Fibroblast of peridontal ligament (primary cell): ENCODE results near the gene LCN15.
A peak's percentile ranks its signal among the peaks of the same experiment; 100 is the strongest.
"Not testable (repeated sequence)": the region's sequence is repeated elsewhere in the genome, so short reads cannot be mapped to it uniquely, and the experiment has no call there.

Experiments
- DNase-seq: peaks from one replicate; pipeline ENCODE4 v3.0.0-alpha.2; 2010; ENCODE audit errors: extremely low read depth

Gene LCN15

DNA sequence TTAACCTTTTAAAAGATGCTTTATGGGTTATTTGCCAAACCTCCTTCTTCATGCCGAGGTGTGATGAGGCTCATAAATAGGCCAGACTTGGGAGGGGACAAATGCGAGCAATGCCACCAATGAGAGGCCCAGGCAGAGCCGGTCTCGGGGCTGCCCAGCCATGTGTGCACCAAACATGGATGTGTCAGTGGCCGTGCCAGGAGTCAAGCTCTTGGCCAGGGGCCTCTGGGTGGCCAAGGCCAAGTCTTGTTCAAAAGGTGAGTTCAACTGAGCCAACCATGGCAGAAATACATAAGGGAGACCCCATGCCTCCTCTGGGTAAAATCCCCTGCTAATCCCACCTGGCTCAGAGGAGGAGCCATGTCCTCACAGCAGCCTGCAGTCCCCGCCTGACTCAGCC lies 10.9 kb upstream of the LCN15 start:
- no peak for DNase-seq

DNA sequence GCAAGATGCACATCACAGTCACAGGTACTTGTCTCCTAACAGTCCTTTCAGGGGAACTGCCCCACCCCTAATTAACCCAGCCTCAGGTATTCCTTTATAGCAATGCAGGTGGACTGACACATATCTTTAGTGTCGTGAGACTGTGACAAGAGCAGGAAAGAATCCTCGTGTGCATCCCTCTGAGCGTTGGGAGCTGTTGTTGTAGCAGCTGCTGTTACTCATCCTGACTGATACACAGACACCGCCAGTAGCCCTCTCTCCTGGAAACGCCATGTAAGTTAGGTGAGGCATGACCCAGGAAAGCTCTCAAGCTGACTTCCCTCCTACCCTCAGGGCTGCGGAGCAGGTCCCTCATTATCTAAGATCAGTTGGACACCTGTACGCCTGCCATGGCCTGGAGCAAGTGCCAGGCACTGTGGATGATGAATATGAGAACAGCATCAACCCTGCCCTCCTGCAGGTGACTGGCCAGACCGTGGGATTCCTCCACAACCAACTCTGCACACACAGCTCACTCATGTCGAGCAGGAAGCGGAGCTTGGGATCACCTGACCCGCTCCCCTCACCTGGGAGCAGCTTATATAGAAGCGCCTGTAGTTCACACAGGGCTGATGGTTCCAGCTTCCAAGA lies 10.2 kb upstream of the LCN15 start:
- no peak for DNase-seq

- no peak for DNase-seq
Observed at GRCh38 chr9:136773386-136774044, 9.2 kb upstream of the LCN15 start.

- DNase-seq, result no peak
Observed at GRCh38 chr9:136771907-136772415, 7.6 kb upstream of the LCN15 start.

- DNase-seq, result no peak
Observed at GRCh38 chr9:136769710-136770191, 5.4 kb upstream of the LCN15 start.

DNA sequence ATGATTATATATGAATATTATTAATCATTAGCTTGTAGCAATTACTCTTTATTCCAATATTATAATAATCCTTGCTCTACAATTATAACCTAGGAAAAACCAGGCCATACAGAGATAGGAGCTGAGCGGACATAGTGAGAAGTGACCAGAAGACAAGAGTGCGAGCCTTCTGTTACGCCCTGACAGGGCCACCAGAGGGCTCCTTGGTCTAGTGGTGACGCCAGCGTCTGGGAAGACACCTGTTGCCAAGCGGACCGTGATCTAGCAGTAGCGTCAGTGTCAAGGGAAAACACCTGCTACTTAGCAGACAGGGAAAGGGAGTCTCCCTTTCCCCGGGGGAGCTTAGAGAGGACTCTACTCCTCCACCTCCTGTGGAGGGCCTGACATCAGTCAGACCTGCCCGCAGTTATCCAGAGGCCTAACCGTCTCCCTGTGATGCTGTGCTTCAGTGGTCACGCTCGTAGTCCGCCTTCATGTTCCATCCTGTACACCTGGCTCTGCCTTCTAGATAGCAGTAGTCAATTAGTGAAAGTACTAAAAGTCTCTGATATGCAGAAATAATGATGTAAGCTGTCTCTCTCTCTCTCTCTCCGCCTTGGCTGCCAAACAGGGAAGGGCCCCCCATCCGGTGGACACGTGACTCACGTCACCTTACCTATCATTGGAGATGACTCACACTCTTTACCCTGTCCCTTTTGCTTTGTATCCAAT lies 2.2 kb upstream of the LCN15 start:
- DNase-seq, result peak; percentile 23

- DNase-seq, result not testable (repeated sequence)
Observed at GRCh38 chr9:136765745-136766409, 1.6 kb upstream of the LCN15 start.

GRCh38 chr9:136765041-136765440 lies 723 bp upstream of the LCN15 start:
- no peak for DNase-seq

GRCh38 chr9:136763649-136764035 lies 676 bp downstream of the LCN15 start:
- no peak for DNase-seq

DNA sequence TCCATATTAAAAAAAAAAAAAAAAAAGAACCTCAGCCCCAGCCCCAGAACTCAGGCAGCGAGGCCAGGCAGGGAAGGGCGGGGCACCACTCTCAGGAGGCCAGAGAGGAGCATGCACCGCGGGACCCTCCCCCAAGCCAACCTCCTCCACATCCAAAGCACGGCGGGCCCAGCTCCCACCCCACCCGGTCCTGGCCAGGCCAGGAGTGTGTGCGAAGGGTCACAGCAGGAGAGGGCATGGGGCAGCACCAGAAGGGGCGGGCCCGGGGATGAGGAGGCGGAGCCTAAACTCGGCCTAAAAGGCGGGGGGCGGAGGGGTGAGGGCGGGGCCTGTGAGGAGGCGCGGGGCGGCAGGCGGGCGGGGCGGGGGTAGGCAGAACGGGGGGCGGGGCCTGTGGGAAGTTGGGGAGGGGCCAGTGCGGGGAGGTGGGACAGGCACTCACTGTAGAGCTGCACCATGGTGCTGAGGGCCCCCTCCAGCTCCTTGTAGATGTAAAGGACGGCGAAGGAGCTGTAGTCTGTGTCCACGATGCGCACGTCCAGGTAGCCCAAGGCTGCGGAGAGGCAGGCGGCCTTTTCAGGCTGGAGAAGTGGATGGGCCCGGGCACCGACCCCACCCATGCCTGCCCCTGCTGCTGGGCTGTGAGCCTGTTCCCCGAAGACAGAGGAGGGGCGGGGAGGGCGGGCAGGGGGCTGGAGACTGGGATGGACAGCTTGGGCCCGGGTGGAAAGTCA lies 1.2 kb downstream of the LCN15 start:
- DNase-seq, result no peak

DNA sequence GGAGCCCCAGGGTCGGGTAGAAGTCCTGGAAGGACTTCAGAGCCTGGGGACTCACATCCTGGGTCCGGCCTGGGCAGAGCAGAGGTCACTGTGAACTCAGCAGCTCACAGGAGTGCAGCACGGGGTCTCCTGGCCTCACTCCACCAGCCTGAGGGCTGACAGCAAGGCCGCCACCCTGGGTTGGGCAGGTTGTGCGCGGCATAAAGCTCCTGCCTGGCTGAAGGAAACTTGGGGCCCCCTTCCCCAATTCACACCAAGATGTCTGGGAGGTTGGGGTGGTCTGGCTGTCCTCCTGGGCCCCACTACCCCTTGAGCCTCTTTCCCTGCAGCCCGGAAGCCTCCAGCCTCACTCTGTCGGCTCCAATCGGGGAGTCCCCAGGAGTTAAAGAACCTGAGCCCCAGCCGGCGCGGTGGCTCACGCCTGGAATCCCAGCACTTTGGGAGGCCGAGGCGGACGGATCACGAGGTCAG lies 2.1 kb downstream of the LCN15 start:
- DNase-seq, result no peak

DNA sequence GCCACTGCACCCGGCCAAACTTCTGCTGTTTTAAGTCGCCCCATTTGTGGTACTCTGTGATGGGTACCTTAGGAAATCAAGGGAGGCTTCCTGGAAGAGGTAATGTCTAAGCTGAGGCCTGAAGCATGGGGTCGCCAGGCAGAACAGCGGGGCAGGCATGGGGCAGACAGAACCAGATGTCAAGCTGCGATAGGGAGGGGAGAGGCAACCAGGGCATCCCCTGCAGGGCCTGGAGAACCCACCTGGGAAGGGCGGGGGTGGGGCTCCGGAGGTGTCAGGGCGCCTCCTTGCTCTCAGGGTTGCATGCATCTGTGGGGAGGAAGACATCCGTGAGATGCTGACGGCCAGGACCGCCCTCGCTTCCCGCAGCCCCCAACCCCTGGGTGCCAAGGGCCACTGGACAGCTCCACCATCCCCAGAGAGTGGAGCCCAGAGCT lies 2.8 kb downstream of the LCN15 start:
- DNase-seq, result no peak

DNA sequence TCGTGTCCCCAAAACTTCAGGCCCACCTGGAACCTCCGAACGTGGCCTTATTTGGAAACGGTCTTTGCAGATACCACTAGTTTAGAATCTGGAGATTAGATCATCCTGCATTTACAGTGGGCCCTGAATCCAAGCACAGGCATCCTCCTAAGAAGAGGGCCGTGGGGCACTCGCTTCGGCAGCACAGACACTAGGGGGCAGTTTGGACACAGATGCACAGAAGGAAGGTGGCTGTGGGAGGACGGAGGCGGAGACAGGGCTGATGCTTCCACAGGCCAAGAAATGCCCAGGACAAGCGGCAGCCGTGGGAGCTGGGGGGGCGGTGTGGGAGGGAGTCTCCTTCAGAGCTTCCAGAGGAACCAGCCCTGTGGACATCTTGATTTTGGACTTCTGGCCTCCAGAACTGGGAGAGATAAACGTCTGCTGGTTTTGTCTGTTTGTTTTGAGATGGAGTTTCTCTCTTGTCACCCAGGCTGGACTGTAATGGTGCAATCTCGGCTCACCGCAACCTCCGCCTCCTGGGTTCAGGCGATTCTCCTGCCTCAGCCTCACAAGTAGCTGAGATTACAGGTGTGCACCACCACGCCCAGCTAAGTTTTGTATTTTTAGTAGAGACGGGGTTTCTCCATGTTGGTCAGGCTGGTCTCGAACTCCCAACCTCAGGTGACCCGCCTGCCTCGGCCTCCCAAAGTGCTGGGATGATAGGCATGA lies 3.3 kb downstream of the LCN15 start:
- DNase-seq, result peak; percentile 63

- no peak for DNase-seq
Observed at GRCh38 chr9:136760424-136760823, 3.9 kb downstream of the LCN15 start.

DNA sequence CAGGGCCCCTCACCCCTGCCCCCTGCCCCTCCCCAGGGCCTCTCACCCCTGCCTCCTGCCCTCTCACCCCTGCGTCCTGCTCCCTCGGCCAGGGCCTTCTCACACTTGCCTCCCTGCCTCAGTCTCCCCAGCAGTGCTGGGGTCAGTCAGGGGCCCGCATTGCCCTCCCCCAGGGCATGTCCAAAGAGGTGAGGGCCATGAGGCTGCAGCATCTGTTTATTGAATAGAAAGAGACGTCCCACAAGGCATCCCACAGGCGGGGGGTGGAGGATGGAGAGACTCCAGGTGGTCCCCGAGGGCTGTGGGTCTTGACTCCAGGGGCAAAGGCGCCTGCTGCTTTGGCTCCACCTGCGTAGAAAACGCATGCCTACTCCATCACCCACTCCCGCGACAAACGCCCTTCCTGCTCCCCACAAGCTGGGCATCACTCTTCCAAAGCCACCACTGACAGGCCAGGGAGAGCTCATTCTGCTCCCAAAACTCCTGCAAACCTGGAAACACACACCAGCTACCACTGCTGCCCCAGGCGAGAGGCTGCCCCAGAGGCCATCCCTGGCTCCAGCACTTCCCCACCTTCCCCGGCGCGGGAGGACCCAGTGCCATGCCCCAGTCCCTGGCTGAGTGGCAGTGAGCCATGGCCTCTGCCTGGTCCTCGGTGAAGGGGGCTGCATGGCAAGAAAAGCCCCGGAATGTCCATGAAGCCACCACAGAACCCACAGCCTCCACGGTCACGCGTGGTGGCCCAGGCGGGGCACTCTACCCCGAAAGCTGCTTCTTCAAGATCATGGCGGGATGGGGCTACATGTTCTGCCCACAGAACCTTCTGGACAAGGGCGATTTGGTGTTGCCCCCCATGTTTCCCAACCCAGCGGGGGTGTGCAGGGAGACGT lies 4.6 kb downstream of the LCN15 start:
- no peak for DNase-seq

- no peak for DNase-seq
Observed at GRCh38 chr9:136759001-136759400, 5.3 kb downstream of the LCN15 start.

GRCh38 chr9:136757751-136758140 lies 6.6 kb downstream of the LCN15 start:
- no peak for DNase-seq

DNA sequence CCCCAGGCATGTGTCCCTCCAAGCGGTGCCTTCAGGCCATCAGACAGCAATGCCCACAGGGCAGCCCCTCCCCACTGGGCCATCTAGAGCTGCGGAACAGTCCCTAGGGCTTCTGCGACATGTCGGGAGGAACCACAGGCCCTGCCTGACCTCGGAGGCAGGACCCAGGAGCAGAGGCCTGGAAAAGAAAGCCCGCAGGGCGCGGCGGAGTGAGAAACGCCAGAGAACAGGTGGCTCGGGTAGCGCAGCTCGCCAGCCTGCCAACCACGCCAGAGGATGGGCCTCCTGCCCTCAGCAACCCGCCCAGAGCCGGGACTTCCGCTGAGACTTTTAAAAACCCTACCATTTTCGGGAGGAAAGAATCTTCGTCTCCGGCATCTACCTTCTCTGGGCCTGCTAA lies 7.0 kb downstream of the LCN15 start:
- DNase-seq, result no peak

- DNase-seq, result no peak
Observed at GRCh38 chr9:136756836-136757235, 7.5 kb downstream of the LCN15 start.

- no peak for DNase-seq
Observed at GRCh38 chr9:136756134-136756438, 8.2 kb downstream of the LCN15 start.
